ENCODE data around the gene MEGF11.

Gene MEGF11

DNA sequence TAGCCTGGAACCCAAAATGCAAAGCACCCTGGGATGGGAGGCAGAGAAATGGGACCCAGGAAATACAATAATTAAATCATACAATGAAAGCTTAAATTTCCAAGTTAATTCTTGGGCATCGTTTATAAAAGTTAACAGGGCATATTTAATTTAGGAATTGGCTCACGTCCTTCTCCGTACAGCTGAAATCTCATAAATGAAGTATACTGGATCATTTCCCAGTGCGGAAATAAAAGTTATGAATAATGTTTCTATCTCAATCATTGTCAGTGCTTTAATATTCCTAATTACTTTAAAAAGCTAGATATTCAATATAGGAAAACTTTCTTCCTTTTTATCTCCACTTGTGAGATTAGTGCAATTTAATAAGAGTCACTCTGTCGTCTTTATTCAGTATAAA is 164.0 kb downstream of the MEGF11 start:
- no peak for DNase-seq (ENCODE audit: low read depth)

DNA sequence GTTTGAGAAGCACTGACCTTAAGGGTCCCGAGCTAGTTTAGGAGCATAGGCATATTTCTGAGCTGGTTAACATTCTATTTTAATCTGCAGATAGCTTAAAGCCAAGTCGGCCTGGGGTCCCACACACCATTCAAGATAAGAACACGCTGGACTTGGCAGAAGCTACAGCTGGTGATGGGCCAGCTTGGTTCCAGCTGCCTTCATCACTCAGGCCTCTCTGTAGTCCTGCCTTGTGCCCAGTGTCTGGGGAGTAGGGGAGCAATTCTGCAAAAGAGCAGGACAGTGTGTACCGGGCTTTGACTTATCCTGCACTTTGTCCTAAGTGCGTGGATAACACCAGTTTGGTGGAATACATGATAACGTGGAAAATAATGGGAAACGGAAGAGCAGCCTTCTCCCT is 164.5 kb downstream of the MEGF11 start:
- DNase-seq (ENCODE audit: low read depth), result no peak

- no peak for DNase-seq (ENCODE audit: low read depth)
Measured at GRCh38 chr15:66085128-66085527, 168.4 kb downstream of the MEGF11 start.

DNA sequence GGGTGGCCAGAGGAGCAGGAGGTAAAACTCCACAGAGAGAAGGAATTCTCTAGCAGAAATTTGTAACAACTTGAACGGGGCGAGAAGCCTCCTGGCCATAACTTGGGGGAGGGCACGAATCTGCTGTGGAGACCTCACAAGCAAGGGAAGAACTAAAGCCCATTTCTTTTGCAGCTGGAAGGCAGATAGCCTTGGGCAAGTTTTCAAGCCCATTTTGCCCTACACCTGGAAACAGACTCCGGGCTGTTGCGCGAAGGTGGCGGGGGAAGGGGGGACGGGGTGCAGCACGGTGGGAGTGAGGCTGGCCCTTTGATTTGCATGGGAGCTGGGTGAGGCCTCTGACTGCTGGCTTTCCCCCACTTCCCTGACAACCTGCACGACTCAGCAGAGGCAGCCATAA is 168.8 kb downstream of the MEGF11 start:
- DNase-seq (ENCODE audit: low read depth), result no peak

DNA sequence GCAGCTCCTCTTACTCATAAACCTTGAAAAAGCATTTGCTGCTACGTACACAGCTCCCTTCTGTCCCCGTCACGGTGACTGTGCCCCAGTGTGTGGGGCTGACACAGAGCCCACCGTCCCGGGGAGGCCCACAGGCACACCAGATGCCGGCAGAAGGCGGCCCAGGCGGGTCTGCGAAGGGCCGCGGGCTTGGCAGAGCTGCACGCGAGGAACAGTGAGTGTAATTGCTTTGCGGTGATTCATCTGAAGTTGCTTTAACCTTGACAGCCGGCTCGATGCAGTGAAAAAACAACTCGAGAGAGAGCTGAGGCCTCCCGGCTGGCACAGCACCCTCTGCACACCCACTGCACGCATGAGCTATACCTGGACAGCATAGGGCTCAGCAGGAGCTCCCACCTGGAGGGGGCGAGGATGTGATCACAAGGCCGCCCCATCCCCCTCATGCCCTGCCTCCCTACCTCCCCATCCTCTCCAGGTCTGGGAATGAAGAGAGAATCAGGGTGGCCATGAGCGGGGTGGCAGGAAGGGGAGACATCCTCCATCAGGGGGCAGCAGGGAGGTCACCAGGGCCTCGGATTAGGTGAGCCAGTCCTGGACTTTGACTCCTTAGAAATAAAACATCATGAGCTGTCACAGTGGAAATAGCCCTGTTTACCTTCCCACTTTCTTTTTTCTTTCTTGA is 172.7 kb downstream of the MEGF11 start:
- DNase-seq (ENCODE audit: low read depth), result no peak

GRCh38 chr15:66078929-66079275 is 174.6 kb downstream of the MEGF11 start:
- no peak for DNase-seq (ENCODE audit: low read depth)

DNA sequence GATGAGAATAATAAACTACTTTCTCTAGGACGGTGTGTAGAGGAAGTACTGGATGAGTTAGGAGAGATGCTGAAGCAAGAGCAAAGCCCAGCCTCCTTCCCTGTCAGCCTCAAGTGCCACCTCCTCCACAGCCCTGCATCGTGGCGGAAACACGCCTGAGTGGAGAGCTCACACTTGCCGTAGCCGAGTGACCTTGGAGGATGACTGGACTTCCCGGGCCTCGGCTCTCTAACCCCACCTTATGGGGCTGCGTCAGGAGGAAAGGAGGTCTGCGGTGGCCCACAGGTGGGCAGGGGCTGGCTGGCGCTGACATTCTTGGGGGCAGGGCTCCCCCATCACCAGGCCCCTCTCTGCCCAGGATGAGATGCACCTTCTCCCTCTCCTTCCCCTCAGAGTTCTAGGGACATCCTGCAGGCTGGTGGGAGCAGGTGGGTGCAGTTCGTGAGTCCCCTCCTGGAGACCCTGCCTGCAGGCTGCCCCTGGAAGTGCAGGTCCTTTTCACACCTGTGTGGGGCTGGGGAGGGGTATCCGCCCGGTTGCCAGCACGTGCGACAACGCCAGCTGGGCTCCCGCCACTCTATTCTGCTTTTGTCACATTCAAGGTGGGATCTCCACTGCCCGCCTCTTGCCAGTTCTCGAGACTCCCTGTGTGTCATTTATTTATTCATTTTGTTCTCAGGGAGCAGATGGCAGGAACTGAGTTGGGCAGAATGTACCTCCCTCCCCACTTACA is 175.2 kb downstream of the MEGF11 start:
- no peak for DNase-seq (ENCODE audit: low read depth)

GRCh38 chr15:66077320-66077663 is 176.3 kb downstream of the MEGF11 start:
- DNase-seq (ENCODE audit: low read depth), result no peak

GRCh38 chr15:66076591-66077319 is 176.8 kb downstream of the MEGF11 start:
- DNase-seq (ENCODE audit: low read depth), result no peak

DNA sequence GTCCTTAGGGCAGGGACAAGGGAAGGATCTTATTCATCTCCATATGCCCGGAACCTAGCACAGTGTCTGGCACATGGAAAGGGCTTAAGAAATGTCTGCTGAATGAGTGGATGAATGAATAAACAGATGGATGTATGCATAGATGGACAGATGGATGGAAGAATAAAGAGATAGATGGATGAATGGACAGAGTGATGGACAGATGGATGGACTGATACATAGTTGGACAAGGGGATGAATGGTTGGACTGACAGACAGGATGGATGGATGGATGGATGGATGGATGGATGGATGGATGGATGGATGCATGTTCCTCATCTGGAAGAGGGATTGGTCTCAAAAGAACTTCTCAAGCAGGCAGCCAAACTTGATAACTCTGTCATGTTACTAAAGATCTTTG is 177.6 kb downstream of the MEGF11 start:
- DNase-seq (ENCODE audit: low read depth), result no peak

- DNase-seq (ENCODE audit: low read depth), result no peak
Measured at GRCh38 chr15:66072616-66073361, 180.8 kb downstream of the MEGF11 start.

DNA sequence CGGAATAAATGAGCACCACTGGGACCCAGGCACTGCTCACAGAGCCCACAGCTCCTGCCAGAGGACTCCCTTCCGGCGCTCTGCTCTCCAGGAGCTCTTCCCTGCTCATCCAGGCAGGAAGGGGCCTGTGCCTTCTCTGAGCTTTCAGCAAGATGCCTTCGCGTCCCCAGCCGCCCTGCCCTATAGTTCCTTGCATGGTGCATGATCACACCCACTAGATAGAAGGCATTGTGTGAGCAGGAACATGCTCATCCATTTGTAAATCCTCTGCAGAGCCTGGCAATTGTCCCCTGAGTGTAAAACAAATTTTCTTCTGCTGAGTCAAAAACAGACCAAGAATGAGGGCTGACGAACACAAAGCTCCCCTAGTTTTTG is 181.6 kb downstream of the MEGF11 start:
- no peak for DNase-seq (ENCODE audit: low read depth)

DNA sequence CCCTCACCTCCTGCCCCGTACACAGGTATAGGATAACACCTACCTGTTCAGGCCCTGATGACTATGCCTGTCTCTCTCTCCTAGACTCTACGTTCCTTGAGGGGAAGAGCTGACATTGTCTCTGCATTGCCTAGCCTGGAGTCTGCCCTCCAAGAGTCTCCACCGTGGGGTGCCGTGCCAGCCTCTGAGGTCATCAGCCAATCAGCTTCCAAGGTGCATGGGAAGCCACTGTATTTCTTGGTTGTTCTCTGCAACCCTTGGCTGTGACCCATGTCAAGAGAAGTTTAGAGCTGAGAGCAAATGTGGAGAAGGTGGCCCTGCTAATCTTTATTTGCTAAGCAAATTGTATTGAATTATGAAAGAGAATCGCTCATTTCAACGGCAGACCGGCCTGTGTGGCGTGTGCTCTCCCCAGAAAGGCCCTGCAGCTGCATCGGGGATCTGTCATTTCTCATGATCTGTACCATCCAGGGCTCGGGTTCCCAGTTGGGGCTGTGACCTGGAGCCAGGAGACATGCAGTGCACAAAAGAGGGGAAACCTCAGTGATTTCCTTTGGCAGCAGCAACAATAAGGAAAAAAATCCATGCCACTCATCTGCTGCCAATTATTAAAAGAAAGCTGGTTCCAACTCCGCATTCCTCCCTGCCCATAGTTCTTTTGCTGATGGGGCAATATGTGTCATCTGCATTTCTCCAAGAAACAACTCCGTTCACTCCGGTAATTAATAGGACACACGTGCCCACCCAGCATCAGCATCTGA is 182.2 kb downstream of the MEGF11 start:
- no peak for DNase-seq (ENCODE audit: low read depth)

DNA sequence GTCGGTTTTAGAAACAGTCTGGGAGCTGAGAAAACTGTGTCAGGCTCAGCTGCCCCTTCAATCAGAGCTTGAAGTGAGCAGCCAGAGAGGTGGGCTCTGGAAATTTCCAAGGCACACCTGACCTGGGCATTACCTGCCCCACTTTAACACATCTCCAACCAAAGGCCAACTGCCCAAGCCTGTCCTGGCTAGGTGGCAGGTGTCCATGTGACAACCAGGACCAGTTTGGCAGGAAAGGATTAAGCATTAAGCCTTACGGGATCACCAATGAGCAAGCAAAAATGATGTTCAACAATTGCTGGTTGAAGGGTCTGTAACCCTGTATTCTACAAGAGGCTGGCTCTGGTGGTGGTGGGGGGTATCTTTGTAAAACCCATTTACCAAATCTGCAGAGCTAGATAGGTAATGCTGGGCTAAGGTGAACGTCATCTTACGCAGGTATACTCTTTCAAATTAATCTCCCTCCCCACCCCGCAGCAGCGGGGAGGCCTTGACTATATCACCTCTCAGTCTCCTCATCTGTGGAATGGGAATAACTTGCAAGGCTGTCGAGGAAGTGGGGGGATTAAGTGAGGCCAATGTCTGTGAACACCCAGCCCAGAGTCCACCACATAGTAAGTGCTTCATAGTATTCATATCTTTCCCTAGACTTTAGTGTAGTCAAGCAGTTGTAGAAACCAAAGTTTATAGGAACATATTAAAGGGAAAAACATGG is 183.2 kb downstream of the MEGF11 start:
- DNase-seq (ENCODE audit: low read depth), result no peak

DNA sequence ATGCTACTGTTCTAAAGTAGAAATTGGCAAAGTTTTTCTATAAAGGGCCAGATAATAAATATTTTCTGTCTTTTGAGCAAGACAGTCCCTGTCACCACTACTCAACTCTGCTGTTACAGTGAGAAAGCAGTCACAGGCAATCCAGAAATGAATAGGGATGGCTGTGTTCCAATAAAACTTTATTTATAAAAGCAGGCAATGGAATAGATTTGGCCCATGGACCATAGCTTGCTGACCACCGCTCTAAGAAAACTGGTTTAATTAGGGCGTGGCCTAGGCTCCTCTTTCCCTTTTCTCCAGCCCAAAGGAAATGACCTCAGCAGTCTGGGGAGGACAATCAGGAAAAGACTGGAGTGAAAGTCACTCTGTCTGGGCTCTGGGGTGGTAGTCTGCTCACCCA is 183.8 kb downstream of the MEGF11 start:
- DNase-seq (ENCODE audit: low read depth), result no peak

DNA sequence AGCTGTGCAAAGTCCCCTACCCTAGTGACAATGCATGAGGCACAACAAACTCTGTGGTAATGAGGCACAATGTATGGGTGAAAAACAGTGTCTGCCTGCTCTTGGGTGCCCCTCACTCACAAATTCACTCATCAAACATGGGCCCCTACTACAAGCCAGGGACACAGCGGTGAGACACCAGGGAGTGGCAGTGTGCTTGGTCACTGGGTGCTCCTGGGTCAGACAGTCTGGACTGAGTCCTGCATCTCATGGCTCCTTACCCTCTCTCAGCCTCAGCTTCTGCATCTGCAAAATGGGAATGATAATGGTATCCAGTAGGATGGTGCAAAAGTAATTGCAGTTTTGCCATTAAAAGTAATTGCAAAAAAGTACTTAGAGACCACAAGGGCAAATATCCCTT is 184.7 kb downstream of the MEGF11 start:
- no peak for DNase-seq (ENCODE audit: low read depth)

DNA sequence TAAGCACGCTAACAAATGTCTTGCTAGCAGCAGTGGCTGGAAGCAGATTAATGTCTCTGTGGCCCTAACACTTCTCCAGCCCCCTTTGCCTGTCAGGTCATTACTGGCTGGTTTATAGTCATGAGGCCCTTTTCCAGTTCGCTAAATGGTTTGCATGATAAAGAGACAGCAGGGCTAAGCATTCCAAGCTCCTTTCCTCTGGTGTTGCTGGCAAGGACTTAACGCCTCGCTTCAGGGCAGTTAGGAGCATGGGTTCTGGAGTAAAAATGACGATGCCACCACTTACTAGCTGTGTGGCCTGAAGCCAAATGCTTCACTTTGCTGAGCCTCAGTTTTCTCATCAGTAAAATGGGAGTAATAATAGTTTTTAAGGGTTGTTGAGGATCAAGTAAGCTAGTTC is 185.9 kb downstream of the MEGF11 start:
- no peak for DNase-seq (ENCODE audit: low read depth)

DNA sequence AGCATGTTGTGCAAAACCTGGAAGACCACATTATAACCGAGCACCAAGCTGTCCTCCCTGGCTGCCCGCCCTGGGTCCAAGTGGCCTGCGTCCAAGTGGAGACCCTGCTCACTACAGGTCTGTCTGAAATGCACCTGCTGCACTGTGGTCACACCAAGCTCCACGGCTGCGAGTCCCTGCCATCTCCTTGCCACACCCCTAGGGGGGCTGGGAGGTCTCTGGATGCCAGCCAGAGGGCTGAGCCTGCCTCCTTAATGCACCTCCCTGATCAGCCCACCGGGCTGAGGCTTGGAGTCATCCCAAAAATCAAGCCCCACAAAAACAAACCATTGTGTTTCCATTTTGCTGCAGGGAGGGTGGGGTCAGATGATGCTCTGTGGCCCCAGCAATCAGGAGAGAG is 187.1 kb downstream of the MEGF11 start:
- no peak for DNase-seq (ENCODE audit: low read depth)

DNA sequence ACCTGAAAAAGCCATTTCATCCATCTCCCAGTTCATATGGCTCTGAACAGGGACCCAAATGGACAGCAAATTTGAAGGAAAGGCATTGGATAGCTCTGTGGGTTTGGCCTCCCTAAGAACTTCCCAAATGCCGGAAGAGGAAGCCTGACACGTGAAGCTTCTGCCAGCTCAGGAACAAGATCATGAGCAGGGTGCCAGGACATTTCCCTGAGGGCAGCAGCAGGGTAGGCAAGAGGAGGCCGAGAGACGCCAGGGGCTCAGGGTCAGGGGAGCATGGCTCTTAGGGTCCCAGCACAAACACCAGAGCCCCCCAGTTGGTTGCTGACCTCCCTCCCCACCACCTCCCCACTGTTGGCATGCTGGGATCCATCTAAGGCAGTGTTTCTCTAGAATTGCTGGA is 187.5 kb downstream of the MEGF11 start:
- no peak for DNase-seq (ENCODE audit: low read depth)

- no peak for DNase-seq (ENCODE audit: low read depth)
Measured at GRCh38 chr15:66065325-66065724, 188.2 kb downstream of the MEGF11 start.

DNA sequence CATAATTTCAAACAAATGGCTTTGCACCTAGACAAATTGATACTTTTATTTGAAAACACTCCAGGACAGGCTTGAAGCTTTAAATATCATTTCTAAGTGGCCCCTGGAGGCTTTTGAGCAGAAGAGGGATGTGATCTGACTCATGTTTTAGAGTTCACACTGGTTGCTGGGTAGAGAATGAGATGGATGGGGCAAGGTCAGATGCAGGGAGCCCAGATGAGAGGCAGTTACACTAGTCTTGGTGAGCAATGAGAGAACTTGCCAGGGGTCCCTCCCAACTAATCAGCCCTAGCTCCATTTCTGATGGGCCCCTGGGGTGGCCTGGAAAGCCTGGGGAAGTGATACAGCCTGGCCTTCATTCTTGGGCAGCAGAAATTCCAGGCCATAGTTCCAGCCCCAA is 190.4 kb downstream of the MEGF11 start:
- DNase-seq (ENCODE audit: low read depth), result no peak
